Measurements from ENCODE around the gene MECR.

The MECR gene, protein sequence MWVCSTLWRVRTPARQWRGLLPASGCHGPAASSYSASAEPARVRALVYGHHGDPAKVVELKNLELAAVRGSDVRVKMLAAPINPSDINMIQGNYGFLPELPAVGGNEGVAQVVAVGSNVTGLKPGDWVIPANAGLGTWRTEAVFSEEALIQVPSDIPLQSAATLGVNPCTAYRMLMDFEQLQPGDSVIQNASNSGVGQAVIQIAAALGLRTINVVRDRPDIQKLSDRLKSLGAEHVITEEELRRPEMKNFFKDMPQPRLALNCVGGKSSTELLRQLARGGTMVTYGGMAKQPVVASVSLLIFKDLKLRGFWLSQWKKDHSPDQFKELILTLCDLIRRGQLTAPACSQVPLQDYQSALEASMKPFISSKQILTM

DNA sequence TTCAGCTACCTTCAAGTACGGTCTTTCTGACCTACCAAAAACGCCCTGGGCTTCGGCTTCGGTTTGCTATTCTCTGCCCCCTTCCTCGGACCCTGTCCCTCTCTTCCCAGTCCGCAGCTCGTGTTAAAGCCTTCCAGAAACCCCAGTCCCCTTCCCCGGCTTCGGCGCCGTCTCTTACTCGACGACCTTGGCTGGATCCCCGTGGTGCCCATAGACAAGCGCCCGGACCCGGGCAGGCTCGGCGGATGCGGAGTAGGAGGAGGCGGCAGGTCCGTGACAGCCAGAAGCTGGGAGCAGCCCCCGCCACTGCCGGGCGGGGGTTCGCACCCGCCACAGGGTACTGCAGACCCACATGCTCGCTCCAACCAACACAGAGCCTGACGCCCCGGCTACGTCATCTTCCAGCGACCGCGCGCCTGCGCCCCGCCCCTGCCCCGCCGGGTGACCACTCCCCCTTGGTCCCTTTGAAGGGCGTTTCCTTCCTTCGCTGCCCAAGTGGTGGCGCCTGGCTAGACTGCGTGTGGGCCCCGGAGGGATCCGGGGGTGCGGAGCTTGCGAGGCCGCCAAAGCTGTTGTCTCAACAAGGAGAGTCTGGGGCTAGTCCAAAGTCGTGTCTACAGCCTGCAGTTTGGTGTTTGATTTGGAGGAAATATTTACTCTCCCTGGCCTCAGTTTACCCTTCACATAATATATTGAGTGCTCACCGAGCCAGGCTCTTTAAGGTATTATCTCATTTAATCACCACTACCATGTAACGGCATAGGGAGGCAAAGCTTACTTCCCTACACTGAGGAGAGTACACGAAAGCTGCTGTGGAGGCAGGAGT is at the start of gene MECR:
MECR (minus strand) TSS at position 382 of the 826 bp plus-strand sequence; CDS start at position 354, 28 bp downstream.
- in situ Hi-C loops (cut with HindIII; ENCODE audit: low sequenced_read_pairs), result loop anchor here (25.0 kb wide), 1 partner anchor 157 kb away; no protein-coding TSS in a partner anchor

DNA sequence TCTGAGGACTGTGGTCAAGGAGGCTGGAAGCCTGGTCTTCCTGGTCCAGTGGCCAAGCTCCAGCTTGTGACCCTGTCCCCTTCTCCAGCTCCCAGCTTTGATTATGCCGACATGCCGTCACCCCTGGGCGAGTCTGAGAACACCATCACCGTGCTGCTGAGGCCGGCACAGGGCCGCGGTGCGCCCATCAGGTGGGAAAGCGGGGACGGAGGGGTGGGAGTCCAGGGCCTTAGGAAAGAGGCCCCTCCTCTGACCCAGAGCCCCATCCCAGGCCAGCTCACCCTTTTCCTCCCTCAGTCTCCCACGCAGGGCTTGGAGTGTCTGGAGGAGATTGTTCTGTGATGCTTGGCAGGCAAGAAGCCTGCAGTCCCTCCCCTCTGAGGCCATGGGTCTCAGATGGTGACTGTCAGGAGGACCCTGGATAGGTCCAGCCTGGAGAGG is 49.2 kb upstream of the MECR start:
- in situ Hi-C loops (cut with HindIII; ENCODE audit: low sequenced_read_pairs), result no loop called here

DNA sequence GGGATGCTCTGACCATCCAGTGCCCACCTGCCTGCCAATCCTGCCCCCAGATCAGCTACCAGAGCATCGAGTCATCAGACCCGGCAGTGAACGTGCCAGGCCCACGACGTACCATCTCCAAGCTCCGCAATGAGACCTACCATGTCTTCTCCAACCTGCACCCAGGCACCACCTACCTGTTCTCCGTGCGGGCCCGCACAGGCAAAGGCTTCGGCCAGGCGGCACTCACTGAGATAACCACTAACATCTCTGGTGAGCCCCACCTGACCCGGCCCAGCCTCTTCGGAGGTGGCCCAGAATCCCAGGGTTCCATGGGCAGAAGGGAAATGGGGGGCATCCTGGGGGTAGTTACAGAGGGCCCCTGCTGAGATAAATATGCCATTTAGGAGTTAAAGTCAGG is 48.7 kb upstream of the MECR start:
- in situ Hi-C loops (cut with HindIII; ENCODE audit: low sequenced_read_pairs), result no loop called here

DNA sequence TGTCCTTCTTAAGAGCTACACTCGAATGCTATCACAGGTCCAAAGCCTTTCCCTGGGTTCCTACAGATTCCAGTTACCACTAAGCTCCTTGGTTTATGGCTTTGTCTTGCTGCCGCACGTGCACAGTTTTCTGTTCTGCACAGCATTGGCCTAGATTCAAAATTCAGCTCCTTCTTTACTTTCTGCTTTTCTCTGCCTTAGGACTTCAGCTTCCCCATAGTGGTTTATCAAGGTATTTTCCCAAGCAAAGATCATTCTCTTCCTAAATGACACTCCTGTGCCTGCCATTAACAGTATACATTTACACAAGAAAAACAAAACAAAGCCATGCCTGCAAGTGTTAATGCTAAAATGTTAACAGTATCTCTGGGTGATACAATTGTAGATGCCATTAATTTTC is 47.4 kb upstream of the MECR start:
- in situ Hi-C loops (cut with HindIII; ENCODE audit: low sequenced_read_pairs), result no loop called here

DNA sequence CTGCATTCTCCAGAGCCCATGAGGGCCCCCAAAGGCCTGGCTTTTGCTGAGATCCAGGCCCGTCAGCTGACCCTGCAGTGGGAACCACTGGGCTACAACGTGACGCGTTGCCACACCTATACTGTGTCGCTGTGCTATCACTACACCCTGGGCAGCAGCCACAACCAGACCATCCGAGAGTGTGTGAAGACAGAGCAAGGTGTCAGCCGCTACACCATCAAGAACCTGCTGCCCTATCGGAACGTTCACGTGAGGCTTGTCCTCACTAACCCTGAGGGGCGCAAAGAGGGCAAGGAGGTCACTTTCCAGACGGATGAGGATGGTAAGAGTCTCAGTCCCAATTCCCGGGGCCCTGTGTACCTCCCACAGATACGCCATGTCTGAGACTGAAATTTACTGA is 44.7 kb upstream of the MECR start:
- in situ Hi-C loops (cut with HindIII; ENCODE audit: low sequenced_read_pairs), result no loop called here

DNA sequence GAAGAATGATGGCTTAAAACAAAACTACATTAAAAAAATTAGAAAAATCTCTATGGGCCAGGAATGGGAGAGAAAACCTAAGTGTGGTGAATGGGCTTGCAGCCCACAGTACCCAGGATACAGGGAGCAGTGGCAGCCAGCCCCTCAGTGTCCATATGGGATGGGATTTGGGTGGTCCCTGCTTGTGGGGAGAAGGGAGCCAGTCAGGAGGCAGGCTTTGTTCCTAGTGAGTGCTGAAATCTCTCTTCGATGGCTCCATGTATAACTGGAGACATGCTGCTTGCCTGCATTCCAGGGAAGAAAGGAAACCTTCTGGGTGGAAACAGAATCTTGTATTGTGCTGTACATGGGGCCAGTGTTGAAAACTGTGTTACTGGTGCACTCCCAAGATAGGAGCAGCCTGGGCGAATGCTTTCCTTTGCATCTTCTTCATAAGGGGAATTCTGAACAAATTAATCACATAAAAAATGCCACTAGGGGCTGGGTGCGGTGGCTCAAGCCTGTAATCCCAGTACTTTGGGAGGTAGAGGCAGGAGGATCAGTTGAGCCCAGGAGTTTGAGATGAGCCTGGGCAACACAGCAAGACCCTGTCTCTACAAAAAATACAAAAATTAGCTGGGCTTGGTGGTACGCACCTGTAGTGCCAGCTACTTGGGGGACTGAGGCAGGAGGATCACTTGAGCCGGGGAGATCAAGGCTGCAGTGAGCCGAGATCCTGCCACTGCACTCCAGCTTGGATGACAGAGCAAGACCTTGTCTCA is 41.6 kb upstream of the MECR start:
- in situ Hi-C loops (cut with HindIII; ENCODE audit: low sequenced_read_pairs), result no loop called here

DNA sequence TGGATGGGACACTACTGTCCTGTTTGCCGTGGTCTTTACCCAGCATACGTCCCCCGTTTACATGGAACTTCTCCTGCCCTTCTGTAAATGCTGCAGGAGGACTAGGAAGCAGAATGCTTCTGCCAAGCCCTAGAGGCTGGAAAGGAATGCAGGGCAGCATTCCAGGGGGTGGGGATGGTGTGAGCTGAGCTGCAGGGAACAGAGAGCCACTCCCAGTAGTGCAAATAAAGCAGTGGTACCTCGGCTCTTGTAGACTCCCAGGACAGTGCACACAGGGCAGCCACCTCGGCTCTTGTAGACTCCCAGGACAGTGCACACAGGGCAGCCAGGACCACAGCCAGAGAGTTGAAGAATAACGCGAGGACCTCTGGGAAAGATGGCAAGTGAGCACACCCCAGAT is 41.0 kb upstream of the MECR start:
- in situ Hi-C loops (cut with HindIII; ENCODE audit: low sequenced_read_pairs), result no loop called here

DNA sequence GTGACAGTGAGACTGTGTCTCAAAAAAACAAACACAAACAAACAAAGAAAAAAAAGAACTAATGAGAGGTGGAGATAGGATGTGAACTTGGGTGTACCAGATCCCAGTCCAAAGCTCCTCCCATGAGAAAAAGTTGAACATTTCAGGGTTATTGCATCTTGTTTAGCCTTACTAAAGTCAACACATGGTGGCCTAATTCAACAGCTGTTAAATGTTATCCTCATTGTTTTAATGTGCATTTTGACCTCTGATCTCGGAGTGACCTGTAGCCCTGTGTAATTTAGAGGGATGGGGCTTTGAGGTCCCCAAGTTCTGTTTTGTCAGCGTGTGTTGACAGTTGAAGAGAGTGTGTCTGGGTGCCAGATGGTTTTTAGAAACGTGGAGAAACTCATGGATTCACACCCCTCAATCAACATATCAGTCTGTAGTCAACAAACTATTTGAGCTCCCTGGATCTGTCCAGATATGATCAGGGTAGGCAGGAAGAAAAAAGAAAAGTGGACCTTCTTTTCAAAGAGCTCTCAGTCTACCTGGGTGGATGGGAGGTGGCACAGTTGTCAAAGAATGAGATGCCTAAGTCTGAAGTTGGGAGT is 40.3 kb upstream of the MECR start:
- in situ Hi-C loops (cut with HindIII; ENCODE audit: low sequenced_read_pairs), result no loop called here

DNA sequence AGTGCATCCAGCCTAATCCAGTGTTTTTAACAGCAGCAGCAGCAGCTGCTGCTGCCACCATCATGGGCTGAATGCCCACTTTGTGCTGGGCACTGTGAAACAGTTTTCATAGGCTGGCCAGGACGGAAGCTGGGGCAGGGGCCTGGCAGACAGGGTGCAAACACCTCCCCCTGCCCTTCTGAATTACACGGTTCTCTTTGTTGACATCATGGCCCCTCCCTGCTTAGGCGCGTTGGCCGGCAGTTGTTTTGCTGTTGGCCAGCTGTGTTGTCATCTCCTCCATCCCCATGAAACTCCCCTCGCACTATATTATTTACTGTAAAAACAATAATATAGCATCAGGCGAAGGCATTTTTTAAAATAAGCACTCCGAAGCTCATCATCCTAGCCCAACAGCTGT is 38.6 kb upstream of the MECR start:
- in situ Hi-C loops (cut with HindIII; ENCODE audit: low sequenced_read_pairs), result no loop called here

DNA sequence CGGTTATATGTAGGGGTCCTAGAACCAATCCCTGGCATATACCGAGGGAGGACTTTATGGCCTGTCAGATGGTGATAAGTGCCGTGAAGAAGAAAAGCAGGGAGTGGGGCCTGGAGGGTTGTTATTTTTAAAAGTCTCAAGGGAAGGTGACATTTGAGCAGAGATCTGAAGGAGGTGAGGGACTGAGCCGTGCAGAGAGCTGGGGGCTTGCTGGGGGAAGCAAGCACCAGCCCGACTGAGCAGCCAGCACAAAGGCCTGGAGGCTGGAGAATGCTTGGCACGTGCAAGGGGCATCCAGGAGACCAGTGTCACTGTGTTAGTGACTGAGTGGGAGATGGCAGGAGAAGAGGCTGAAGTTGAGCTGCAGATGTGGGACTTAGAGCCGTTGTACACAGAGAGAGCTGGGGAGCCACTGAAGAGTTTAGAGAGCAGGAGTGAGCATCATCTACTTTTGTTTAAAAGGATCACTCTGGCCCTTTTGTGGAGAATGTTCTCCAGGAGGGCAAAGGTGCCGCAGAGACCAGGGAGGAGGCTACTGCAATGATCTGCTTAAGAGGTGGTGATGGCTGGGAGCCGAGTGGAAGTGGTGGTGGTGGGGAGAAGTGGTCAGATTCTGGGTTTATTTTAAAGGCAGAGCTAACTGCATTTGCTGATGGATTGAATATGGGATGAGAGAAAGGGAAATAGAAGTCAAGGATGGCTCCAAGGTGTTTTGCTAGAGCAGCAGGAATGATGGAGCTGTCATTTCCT is 36.8 kb upstream of the MECR start:
- in situ Hi-C loops (cut with HindIII; ENCODE audit: low sequenced_read_pairs), result no loop called here

DNA sequence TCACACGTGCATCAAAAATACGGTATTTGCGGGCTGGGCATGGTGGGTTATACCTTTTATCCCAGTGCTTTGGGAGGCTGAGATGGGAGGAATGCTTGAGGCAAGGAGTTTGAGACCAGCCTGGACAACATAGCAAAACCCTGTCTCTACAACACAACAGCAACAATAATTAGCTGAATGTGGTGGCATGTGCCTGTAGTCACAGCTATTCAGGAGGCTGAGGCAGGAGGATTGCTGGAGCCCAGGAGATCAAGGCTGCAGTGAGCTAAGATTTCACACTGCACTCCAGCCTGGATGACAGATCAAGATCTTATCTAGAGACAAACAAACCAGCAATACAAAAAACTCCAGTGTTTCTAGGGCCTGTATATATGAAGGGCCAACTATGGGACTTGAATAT is 36.2 kb upstream of the MECR start:
- in situ Hi-C loops (cut with HindIII; ENCODE audit: low sequenced_read_pairs), result no loop called here

DNA sequence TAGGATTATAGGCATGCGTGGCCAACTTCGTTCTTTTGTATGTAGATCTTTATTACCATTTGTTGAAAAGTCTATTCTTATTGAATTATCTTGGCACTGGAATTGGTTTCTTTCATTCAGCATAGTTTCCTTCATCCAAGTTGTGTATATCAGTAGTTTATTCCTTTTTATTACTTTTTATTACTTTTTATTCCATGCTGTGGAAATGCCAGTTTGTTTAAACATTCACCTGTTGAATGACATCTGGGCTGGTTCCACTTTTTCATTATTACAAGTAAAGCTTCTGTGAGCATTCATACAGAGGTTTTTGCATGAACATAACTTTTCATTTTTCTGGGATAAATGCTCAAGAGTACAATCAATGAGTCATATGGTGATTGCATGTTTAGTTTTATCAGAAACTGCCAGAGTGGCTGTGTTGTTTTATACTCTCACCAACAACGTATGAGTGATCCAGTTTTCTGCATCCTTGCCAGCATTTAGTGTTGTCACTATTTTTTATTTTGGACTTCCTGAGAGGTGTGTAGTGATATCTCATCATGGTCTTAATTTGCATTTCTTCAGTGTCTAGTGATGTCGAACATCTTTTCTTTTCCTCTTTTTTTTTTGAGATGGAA is 34.1 kb upstream of the MECR start:
- in situ Hi-C loops (cut with HindIII; ENCODE audit: low sequenced_read_pairs), result no loop called here

DNA sequence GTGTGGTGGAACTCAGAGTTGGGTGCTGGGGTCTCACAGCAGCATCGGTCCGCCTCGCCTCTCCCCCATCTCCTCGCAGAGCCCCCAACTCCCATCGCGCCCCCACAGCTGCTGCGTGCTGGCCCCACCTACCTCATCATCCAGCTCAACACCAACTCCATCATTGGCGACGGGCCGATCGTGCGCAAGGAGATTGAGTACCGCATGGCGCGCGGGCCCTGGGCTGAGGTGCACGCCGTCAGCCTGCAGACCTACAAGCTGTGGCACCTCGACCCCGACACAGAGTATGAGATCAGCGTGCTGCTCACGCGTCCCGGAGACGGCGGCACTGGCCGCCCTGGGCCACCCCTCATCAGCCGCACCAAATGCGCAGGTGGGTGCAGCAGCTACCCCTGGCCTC is 29.8 kb upstream of the MECR start:
- in situ Hi-C loops (cut with HindIII; ENCODE audit: low sequenced_read_pairs), result no loop called here

DNA sequence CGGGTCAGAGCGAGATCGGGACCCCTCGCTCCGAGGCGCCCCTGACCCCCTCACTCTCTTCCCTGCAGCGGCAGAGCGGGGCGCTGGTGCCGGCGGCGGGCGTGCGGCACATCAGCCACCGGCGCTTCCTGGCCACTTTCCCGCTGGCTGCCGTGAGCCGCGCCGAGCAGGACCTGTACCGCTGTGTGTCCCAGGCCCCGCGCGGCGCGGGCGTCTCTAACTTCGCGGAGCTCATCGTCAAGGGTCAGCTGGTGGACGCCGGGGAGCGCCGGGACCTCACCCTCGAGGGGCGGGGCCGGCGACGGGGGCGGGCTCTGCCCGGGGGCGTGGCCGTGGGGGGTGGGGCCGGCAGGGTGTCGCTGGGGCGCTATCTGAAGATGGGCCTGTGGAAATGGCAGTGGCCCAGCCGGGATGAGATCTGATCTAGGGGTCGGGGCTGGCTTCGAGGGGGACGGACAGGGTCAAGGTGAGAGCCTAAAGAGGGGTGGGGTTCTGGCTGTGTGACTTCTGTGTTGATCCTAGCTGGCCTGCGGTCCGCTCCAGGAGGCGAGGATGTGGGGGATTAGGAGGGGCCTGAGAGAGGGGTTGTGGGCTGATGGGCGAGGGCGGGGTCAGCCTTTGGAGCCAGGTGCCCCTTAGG is 29.2 kb upstream of the MECR start:
- in situ Hi-C loops (cut with HindIII; ENCODE audit: low sequenced_read_pairs), result no loop called here

DNA sequence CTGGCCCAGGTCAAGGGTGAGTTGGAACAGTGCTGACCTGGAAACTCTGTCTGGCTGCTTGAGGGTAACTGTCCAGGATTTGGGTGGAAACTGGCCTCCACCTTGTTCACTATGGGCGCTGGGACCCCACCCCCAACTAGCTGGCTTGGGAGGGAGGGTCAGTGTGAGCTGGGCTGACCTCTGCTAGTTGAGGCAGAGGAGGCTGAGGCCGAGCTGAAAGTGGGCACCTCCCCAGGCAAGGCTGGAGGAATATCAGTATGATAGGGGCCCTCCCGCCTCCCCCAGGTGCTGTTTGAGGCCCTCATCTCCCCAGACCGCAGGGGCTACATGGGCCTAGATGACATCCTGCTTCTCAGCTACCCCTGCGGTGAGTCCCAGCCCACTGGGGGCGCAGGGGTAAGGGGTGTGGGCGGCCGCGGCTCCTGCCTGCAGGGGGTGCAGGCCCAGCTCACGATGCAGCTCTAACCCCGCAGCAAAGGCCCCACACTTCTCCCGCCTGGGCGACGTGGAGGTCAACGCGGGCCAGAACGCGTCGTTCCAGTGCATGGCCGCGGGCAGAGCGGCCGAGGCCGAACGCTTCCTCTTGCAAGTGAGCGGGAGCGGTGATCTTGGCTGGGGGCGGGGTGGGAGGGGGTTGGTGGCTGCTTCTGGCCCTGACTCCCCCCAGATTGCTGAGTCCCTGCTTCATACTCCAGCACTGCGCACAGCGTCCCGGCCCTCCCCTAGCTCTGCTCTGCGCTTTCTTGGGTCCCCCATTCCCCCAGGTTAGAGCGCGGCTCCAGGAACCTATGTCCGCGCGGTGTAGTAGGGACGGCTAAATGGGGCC is 28.5 kb upstream of the MECR start:
- in situ Hi-C loops (cut with HindIII; ENCODE audit: low sequenced_read_pairs), result no loop called here

DNA sequence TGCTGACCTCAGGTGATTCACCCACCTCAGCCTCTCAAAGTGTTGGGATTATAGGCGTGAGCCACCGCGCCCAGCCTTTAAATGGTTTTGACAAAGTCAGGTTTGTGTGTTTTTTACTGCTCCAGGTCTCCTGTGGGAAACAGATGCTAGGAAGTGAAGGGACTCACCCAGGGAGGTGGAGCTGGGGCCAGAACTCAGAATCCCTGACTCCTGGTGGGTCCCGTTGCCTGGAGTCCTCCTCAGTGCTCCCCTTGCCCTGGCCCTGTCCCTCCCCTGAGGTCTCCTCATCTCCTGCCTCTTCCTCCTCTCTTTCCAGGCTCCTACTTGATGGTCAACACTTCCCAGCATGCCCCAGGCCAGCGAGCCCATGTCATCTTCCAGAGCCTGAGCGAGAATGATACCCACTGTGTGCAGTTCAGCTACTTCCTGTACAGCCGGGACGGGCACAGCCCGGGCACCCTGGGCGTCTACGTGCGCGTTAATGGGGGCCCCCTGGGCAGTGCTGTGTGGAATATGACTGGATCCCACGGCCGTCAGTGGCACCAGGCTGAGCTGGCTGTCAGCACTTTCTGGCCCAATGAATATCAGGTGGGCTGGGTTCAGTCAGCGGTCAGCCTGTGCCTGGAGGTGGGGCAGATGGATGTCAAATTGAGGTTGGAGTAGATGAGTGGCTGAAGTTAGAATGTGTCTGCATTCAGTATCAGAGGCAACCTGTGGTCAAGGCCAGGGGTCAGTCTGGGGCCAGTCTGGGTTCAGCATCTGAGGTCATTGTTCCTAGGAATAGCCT is 27.6 kb upstream of the MECR start:
- in situ Hi-C loops (cut with HindIII; ENCODE audit: low sequenced_read_pairs), result no loop called here

DNA sequence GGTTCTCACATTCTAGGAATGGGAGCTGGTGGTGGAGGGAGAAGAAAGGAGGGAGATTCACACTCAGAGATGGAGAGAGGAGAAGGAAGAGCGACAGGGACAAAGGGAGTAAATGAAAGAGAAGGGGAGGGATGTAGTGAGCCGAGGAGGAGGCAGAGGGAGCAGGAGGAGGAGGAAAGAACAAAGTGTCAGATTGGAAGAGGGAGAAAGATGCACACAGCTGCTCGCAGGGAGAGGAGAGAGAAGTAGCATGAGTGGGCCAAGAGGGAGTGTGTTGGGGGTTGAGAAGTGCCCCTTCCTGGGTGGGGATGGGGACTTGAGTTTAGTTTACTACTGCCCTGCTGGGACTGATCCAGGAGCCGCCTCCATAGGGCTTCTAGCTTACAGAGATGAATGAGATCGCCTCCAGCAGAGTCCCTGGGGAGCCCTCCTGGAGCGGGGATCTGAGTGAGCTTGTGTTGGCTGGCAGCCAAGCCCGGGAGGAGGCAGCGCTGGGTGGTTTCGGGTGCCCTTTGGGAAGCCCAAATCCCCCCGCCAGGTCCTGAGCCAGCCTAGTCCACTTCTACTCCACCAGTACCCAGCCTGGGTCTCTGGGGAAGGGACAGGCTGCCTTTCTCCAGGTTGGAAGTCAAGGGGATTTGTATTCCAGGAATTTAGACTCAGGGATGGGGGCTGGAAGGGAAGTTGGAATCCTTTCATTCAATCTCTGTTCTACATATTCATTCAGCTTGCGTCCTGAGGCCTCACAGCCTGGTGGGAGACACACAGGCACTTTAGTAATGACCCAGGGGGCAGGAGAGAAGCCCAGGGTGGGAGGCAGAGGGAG is 26.5 kb upstream of the MECR start:
- in situ Hi-C loops (cut with HindIII; ENCODE audit: low sequenced_read_pairs), result no loop called here
